Osteocyte (in vitro differentiated cells): ENCODE measurements around the gene KREMEN1. TPM values are rescaled to one million over a fixed set of nuclear protein-coding genes. Genes with fewer than 3 reads are reported as not detected.

Experiments
- DNase-seq: peaks from one replicate; pipeline ENCODE4 v3.0.0; 2021; ENCODE audit warnings: mixed read lengths; ENCODE audit not compliant: unreplicated experiment; ENCODE audit errors: extremely low spot score
- H3K27ac Mint-ChIP-seq: one replicate; pipeline ENCODE4 v1.8.0; 2021; ENCODE audit warnings: mild to moderate bottlenecking, mixed read lengths; ENCODE audit not compliant: unreplicated experiment
- H3K27me3 Mint-ChIP-seq: one replicate; pipeline ENCODE4 v1.8.0; 2021; ENCODE audit warnings: mixed read lengths; ENCODE audit not compliant: unreplicated experiment
- H3K36me3 Mint-ChIP-seq: one replicate; pipeline ENCODE4 v1.8.0; 2021; ENCODE audit warnings: mixed read lengths; ENCODE audit not compliant: unreplicated experiment
- H3K4me1 Mint-ChIP-seq: one replicate; pipeline ENCODE4 v1.8.0; 2021; ENCODE audit warnings: mixed read lengths; ENCODE audit not compliant: unreplicated experiment
- H3K4me3 Mint-ChIP-seq: one replicate; pipeline ENCODE4 v1.8.0; 2021; ENCODE audit warnings: mild to moderate bottlenecking, moderate library complexity, mixed read lengths; ENCODE audit not compliant: unreplicated experiment
- H3K9me3 Mint-ChIP-seq: one replicate; pipeline ENCODE4 v1.8.0; 2021; ENCODE audit warnings: mixed read lengths; ENCODE audit not compliant: unreplicated experiment
- CTCF ChIP-seq: fragments of 200-600 bp; sonication (generic); IDR thresholded peaks from 2 replicates; pipeline ENCODE4 v1.5.0; 2021; ENCODE audit warnings: antibody characterized with exemption, mild to moderate bottlenecking, moderate library complexity
- total RNA-seq: library from RNA; stranded (reverse); gene quantifications from 2 replicates; pipeline ENCODE4 v1.2.1, GENCODE V29; 2021

The KREMEN1 gene
- total RNA-seq, 1 donor from 2014 or later: 2.9 TPM

DNA sequence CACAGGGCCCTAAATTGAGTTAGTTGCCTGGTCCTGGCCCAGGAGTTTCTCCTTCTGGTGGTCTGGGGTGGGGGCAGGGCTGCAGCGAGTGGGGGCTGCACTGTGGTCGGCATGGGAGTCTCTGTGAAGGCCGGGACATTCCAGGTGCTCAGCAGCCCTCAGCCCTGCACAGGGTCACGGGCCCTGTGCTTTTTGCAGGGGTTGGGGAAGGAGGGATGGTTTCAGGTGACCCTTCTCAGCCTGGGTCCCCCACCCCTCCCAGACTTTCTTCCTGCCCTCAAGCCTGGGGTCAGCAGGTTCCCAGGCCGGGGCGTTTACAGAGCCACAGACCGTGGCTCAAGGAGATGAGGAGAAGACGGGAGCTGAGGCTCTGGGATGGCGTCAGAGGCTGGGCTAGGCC, 140.7 kb downstream of the KREMEN1 start:
- no peaks in the 10 kb centered on the region for H3K36me3 Mint-ChIP-seq
- H3K27ac Mint-ChIP-seq: no peak overlapping the region
- H3K27me3 Mint-ChIP-seq: peaks cover 9% of the 10 kb centered on the region
- H3K9me3 Mint-ChIP-seq: no peaks in the 10 kb centered on the region
- TF ChIP-seq CTCF: no peak
- DNase-seq: no peak
- no peaks in the 10 kb centered on the region for H3K4me1 Mint-ChIP-seq
- H3K4me3 Mint-ChIP-seq: no peak overlapping the region

GRCh38 chr22:29214232-29214631, 141.4 kb downstream of the KREMEN1 start:
- no peak overlapping the region for H3K4me3 Mint-ChIP-seq
- TF ChIP-seq CTCF: no peak
- no peaks in the 10 kb centered on the region for H3K4me1 Mint-ChIP-seq
- no peak overlapping the region for H3K27ac Mint-ChIP-seq
- H3K27me3 Mint-ChIP-seq: peaks cover 9% of the 10 kb centered on the region
- no peak for DNase-seq
- no peaks in the 10 kb centered on the region for H3K9me3 Mint-ChIP-seq
- H3K36me3 Mint-ChIP-seq: no peaks in the 10 kb centered on the region

DNA sequence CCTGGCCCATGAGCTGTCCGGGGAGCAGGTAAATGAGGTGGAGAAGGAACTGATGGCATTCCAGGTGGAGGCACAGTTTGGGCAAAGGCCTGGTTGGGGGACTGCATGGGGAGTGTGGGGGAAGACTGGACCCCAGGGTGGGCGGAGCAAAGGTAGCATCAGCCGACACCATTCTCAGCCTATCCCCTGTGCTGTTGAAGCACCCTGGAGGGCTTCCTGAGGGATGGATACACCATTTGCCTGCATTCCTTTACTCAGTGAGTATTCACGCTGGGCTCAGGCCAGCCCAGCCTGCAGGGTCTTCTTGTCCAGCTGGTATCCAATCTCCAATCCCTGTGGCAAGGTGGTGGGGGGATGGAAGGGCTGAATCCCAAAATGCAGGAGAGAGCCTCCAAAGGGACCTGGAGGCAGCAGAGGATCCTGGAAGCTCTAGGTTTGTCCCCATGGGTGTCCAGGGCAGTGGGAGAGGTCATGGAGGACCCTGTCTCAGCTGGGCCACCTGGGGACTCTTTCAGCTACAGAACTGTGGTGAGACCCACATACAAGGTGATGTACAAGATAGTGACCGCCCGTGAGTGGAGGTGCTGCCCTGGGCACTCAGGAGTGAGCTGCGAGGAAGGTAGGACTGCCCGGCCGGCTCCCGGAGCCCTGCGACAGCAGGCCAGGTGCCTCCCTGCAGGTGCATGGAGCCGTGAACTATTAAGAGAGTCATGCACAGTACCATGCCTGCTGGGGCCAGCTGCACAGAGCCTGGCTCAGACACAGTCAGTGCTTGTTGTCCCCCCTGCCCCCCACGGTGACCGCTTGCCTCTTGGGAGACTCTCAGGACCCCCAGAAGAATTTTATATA, 142.4 kb downstream of the KREMEN1 start:
- DNase-seq: no peak
- Mint-ChIP-seq H3K27me3 (peaks cover 9% of the 10 kb centered on the region), H3K4me3 (no peak overlapping the region), H3K27ac (no peak overlapping the region), H3K9me3 (no peaks in the 10 kb centered on the region), H3K36me3 (no peaks in the 10 kb centered on the region), H3K4me1 (no peaks in the 10 kb centered on the region)
- no peak for TF ChIP-seq CTCF

- H3K27me3 Mint-ChIP-seq: peaks cover 9% of the 10 kb centered on the region
- TF ChIP-seq CTCF: no peak
- H3K4me1 Mint-ChIP-seq: no peaks in the 10 kb centered on the region
- H3K27ac Mint-ChIP-seq: no peak overlapping the region
- H3K36me3 Mint-ChIP-seq: no peaks in the 10 kb centered on the region
- no peaks in the 10 kb centered on the region for H3K9me3 Mint-ChIP-seq
- DNase-seq: no peak
- no peak overlapping the region for H3K4me3 Mint-ChIP-seq
Measured at GRCh38 chr22:29216011-29216872, 143.4 kb downstream of the KREMEN1 start.
